Keratinocyte (primary cell): ENCODE results near the gene SMAD3. TPM values are rescaled to one million over a fixed set of nuclear protein-coding genes. Genes with fewer than 3 reads are reported as not detected.
"Not testable (repeated sequence)": the region's sequence is repeated elsewhere in the genome, so short reads cannot be mapped to it uniquely, and the experiment has no call there.

Source experiments
- DNase-seq: peaks from one replicate; pipeline ENCODE4 v3.0.0-alpha.2; 2011; ENCODE audit warnings: low read depth, missing footprints, low spot score
- FAIRE-seq: peaks from 2 replicates; lab custom pipeline; 2011; peaks lifted over from hg19 to GRCh38; lab: Jason Lieb, UNC
- H2AFZ ChIP-seq: 2 replicates; pipeline ENCODE4 v1.6.0; 2012; ENCODE audit warnings: low read length, control low read depth, inconsistent platforms; ENCODE audit not compliant: control insufficient read depth
- H3K27ac ChIP-seq: 2 replicates; pipeline ENCODE4 v1.5.1; 2011; ENCODE audit warnings: low read length; ENCODE audit not compliant: control insufficient read depth, insufficient read depth
- H3K27me3 ChIP-seq: 3 replicates; pipeline ENCODE4 v1.6.0; 2011; ENCODE audit warnings: low read length; ENCODE audit not compliant: control insufficient read depth, insufficient read depth; ENCODE audit errors: extremely low read depth
- H3K36me3 ChIP-seq, 2 experiments: 2 replicates in 1 of 2; 3 replicates in 1 of 2; pipeline ENCODE4 v1.5.1; 2011; ENCODE audit warnings: low read length in 2 of 2, mild to moderate bottlenecking in 1 of 2; ENCODE audit not compliant: control insufficient read depth in 2 of 2, insufficient read depth in 2 of 2; ENCODE audit errors: extremely low read depth in 1 of 2
- H3K4me1 ChIP-seq: 3 replicates; pipeline ENCODE4 v1.5.1; 2011; ENCODE audit warnings: low read length; ENCODE audit not compliant: control insufficient read depth, insufficient read depth; ENCODE audit errors: extremely low read depth
- H3K4me2 ChIP-seq: 3 replicates; pipeline ENCODE4 v1.6.0; 2011; ENCODE audit warnings: low read depth, low read length; ENCODE audit not compliant: control insufficient read depth, insufficient read depth; ENCODE audit errors: extremely low read depth
- H3K4me3 ChIP-seq, 3 experiments: fragments of 200-600 bp in 1 of 3; sonication (generic) in 1 of 3; 2 replicates in 2 of 3; 3 replicates in 1 of 3; pipeline ENCODE4 v1.5.1; 2011 to 2016; ENCODE audit warnings: low read length in 3 of 3, mild to moderate bottlenecking in 3 of 3, control low read depth in 2 of 3, inconsistent platforms in 1 of 3, low read depth in 1 of 3, mixed read lengths in 1 of 3, mixed run types in 1 of 3, moderate library complexity in 1 of 3; ENCODE audit not compliant: control insufficient read depth in 2 of 3, insufficient read depth in 2 of 3; ENCODE audit errors: extremely low read depth in 1 of 3
- H3K79me2 ChIP-seq: 2 replicates; pipeline ENCODE4 v1.6.0; 2012; ENCODE audit warnings: low read length; ENCODE audit not compliant: control insufficient read depth, insufficient read depth
- H3K9ac ChIP-seq: 3 replicates; pipeline ENCODE4 v1.6.0; 2011; ENCODE audit warnings: low read length; ENCODE audit not compliant: control insufficient read depth, insufficient read depth; ENCODE audit errors: extremely low read depth
- H3K9me1 ChIP-seq: 3 replicates; pipeline ENCODE4 v1.6.0; 2011; ENCODE audit warnings: low read length; ENCODE audit not compliant: control insufficient read depth, insufficient read depth; ENCODE audit errors: extremely low read depth
- H3K9me3 ChIP-seq: 2 replicates; pipeline ENCODE4 v1.5.1; 2012; ENCODE audit warnings: low read depth, low read length; ENCODE audit not compliant: control insufficient read depth
- H4K20me1 ChIP-seq: 3 replicates; pipeline ENCODE4 v1.6.0; 2011; ENCODE audit warnings: low read length; ENCODE audit not compliant: control insufficient read depth, insufficient read depth; ENCODE audit errors: extremely low read depth
- EZH2 ChIP-seq: IDR thresholded peaks from one replicate; pipeline ENCODE4 v1.6.1; 2012; ENCODE audit warnings: inconsistent platforms, mild to moderate bottlenecking, low read length, moderate library complexity
- dilution Hi-C: fragments of 300-500 bp; cut with MboI; formaldehyde crosslinking; loops from one replicate; pipeline ENCODE4 v1.7.0; 2020; ENCODE audit warnings: low sequenced_read_pairs; ENCODE audit not compliant: extremely low pct_ligation_motif_present
- polyA plus RNA-seq, 5 experiments: library from polyadenylated mRNA; depleted of rRNA in 3 of 5; stranded (reverse) in 3 of 5; stranded (forward) in 1 of 5; unstranded in 1 of 5; fragments of >200 nt; gene quantifications; 1 replicate in 1 of 5; 2 replicates in 3 of 5; 3 replicates in 1 of 5; pipeline versions ENCODE4 v1.2.1 to v1.2.3, GENCODE V29; 2011 to 2012; ENCODE audit warnings: missing spikeins in 2 of 5, low read depth in 1 of 5, low replicate concordance in 1 of 5
- TF ChIP-seq, protein P1 (sequence below), 3 experiments: IDR thresholded peaks in 1 of 3; conservative IDR thresholded peaks in 1 of 3; optimal IDR thresholded peaks in 1 of 3; 2 replicates in 2 of 3; 3 replicates in 1 of 3; pipeline versions ENCODE3 to v1.5.1; 2011; ENCODE audit warnings: low read length in 3 of 3, mild to moderate bottlenecking in 3 of 3, moderate library complexity in 2 of 3, control low read depth in 1 of 3, inconsistent platforms in 1 of 3; ENCODE audit not compliant: insufficient read depth in 2 of 3; ENCODE audit errors: extremely low read depth in 1 of 3

SMAD3 gene
- polyA plus RNA-seq, 1 donor (not counting 4 experiments of a cell fraction or from before 2014, with no cell fraction given) = 33.7 TPM

DNA sequence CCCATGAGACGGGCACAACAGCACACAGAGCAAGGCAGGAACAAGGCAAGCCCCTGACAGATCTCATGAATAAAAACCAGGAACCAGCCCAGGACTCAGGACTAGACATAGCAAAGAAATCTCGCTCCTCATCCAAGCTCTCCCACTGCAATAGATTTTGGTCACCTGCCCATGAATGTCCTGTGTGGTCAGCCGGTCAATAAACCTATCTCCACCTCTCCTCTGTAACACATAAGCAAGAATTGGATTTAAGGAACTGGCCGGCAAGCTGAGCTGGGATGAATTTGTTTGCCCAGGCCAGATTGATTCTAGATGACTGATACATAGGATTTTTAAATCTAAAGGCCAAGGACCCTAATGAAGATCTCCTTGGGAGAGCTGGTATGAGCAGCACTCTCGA is 46.3 kb upstream of the SMAD3 start:
- no peaks in the 10 kb centered on the region for H3K9me1 ChIP-seq
- H3K36me3 ChIP-seq = no peaks in the 10 kb centered on the region
- H3K27ac ChIP-seq = no peak overlapping the region
- no peaks in the 10 kb centered on the region for H3K79me2 ChIP-seq
- no peaks in the 10 kb centered on the region for H4K20me1 ChIP-seq
- dilution Hi-C loops = no loop called here
- DNase-seq (no peak), FAIRE-seq (no peak)
- H3K9ac ChIP-seq = no peak overlapping the region
- no peaks in the 10 kb centered on the region for H3K27me3 ChIP-seq
- no peak overlapping the region for H3K4me3 ChIP-seq
- no peak overlapping the region for H2AFZ ChIP-seq
- peaks cover 18% of the 10 kb centered on the region for H3K4me1 ChIP-seq
- no peak for TF ChIP-seq EZH2
- TF ChIP-seq, protein P1, sequence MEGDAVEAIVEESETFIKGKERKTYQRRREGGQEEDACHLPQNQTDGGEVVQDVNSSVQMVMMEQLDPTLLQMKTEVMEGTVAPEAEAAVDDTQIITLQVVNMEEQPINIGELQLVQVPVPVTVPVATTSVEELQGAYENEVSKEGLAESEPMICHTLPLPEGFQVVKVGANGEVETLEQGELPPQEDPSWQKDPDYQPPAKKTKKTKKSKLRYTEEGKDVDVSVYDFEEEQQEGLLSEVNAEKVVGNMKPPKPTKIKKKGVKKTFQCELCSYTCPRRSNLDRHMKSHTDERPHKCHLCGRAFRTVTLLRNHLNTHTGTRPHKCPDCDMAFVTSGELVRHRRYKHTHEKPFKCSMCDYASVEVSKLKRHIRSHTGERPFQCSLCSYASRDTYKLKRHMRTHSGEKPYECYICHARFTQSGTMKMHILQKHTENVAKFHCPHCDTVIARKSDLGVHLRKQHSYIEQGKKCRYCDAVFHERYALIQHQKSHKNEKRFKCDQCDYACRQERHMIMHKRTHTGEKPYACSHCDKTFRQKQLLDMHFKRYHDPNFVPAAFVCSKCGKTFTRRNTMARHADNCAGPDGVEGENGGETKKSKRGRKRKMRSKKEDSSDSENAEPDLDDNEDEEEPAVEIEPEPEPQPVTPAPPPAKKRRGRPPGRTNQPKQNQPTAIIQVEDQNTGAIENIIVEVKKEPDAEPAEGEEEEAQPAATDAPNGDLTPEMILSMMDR (optimal IDR thresholded peaks at IDR 0.05 in 1 of 3, IDR thresholded peaks at IDR 0.05 in 1 of 3, conservative IDR thresholded peaks at IDR 0.05 in 1 of 3; ENCODE audit: extremely low read depth in 1 of 3, insufficient read depth in 2 of 3, low read length in 3 of 3) = no peak
- H3K4me2 ChIP-seq = no peak overlapping the region
- no peaks in the 10 kb centered on the region for H3K9me3 ChIP-seq

DNA sequence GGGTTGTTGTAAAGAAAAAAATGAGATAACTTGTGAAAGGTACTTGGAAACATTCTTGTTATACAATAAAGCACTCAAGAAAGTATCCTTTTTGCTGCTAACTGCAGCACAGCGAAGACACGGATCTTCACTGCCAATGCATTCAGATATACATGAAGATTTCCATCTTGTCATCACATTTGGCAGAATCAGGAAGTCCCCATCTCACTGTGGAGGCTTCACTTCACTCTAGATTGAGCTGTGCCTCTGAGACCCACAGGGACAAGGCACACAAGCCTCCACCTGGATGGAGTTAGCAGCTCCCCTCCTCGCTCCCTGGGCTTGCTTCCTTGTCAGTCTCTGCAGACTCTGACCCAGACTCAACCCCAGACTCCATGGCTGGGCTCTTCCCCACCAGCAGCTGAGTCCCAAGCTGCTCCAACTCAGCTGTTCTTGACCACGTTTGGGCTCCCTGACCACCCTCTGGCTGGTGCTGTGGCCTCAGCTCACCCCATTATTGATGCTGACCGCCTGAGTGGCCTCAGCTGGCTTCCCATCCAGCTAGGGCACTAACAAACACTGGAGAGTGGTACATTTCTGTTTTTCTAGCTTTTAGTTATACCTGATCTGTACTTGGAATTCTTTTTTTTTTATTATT is 45.4 kb upstream of the SMAD3 start:
- Histone ChIP-seq H2AFZ (no peak overlapping the region), H3K9me1 (no peaks in the 10 kb centered on the region), H3K4me3 (no peak overlapping the region), H3K4me1 (peaks cover 26% of the 10 kb centered on the region), H4K20me1 (no peaks in the 10 kb centered on the region), H3K27me3 (no peaks in the 10 kb centered on the region), H3K79me2 (no peaks in the 10 kb centered on the region), H3K36me3 (no peaks in the 10 kb centered on the region), H3K27ac (no peak overlapping the region), H3K9ac (no peak overlapping the region), H3K9me3 (no peaks in the 10 kb centered on the region), H3K4me2 (no peak overlapping the region)
- dilution Hi-C loops = no loop called here
- no peak for TF ChIP-seq EZH2
- TF ChIP-seq, protein P1 (optimal IDR thresholded peaks at IDR 0.05 in 1 of 3, IDR thresholded peaks at IDR 0.05 in 1 of 3, conservative IDR thresholded peaks at IDR 0.05 in 1 of 3; ENCODE audit: extremely low read depth in 1 of 3, insufficient read depth in 2 of 3, low read length in 3 of 3) = no peak
- no peak for FAIRE-seq
- no peak for DNase-seq

DNA sequence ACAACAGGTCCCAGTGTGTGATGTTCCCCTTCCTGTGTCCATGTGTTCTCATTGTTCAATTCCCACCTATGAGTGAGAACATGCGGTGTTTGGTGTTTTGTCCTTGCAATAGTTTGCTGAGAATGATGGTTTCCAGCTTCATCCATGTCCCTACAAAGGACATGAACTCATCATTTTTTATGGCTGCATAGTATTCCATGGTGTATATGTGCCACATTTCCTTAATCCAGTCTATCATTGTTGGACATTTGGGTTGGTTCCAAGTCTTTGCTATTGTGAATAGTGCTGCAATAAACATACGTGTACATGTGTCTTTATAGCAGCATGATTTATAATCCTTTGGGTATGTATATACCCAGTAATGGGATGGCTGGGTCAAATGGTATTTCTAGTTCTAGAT is 44.7 kb upstream of the SMAD3 start:
- H2AFZ ChIP-seq, H3K27me3 ChIP-seq, H3K9ac ChIP-seq, H3K27ac ChIP-seq, H3K36me3 ChIP-seq, dilution Hi-C loops, H3K9me3 ChIP-seq, DNase-seq, H4K20me1 ChIP-seq, H3K4me3 ChIP-seq, FAIRE-seq, H3K9me1 ChIP-seq, H3K79me2 ChIP-seq, H3K4me2 ChIP-seq: not testable (repeated sequence)
- H3K4me1 ChIP-seq = peaks cover 33% of the 10 kb centered on the region
